ENCODE data around the gene WFDC1. TPM values are rescaled to one million over a fixed set of nuclear protein-coding genes. Genes with fewer than 3 reads are reported as not detected.

The WFDC1 gene
- total RNA-seq, 1 donor from 2014 or later, result not detected

- Histone ChIP-seq H3K4me3 (no peak overlapping the region), H3K27me3 (no peaks in the 10 kb centered on the region), H4K20me1 (ENCODE audit: low read depth) (no peaks in the 10 kb centered on the region), H3F3A (ENCODE audit: low read depth) (no peaks in the 10 kb centered on the region), H3K4me1 (peaks cover 9% of the 10 kb centered on the region), H3K36me3 (no peaks in the 10 kb centered on the region), H2AFZ (replicated peaks) (no peak overlapping the region), H3K9ac (no peak overlapping the region), H3K79me2 (ENCODE audit: low read depth) (no peaks in the 10 kb centered on the region), H3K4me2 (no peak overlapping the region), H3K9me3 (ENCODE audit: low read depth) (no peaks in the 10 kb centered on the region), H3K27ac (no peak overlapping the region)
- no peak overlapping the region for H3K27ac Mint-ChIP-seq
- no peak for TF ChIP-seq EZH2phosphoT487 (IDR thresholded peaks at IDR 0.05)
- TF ChIP-seq CTCF (IDR thresholded peaks at IDR 0.05), result no peak
- no peak for TF ChIP-seq EZH2 (IDR thresholded peaks at IDR 0.05)
- H3K9me3 Mint-ChIP-seq, result no peaks in the 10 kb centered on the region
- H3K36me3 Mint-ChIP-seq, result no peaks in the 10 kb centered on the region
- H3K27me3 Mint-ChIP-seq (ENCODE audit: insufficient read depth, low read depth), result peaks cover 3% of the 10 kb centered on the region
- peaks cover 18% of the 10 kb centered on the region for H3K4me1 Mint-ChIP-seq
- no peak overlapping the region for H3K4me3 Mint-ChIP-seq
- DNase-seq (ENCODE audit: low spot score), result no peak
These were observed 20.2 kb upstream of the WFDC1 start for GRCh38 chr16:84274515-84274914.

GRCh38 chr16:84275585-84276151 is 19.0 kb upstream of the WFDC1 start:
- Histone ChIP-seq H3K4me1 (peaks cover 9% of the 10 kb centered on the region), H4K20me1 (ENCODE audit: low read depth) (no peaks in the 10 kb centered on the region), H3K36me3 (no peaks in the 10 kb centered on the region), H3F3A (ENCODE audit: low read depth) (no peaks in the 10 kb centered on the region), H3K27me3 (no peaks in the 10 kb centered on the region), H3K27ac (no peak overlapping the region), H3K9ac (no peak overlapping the region), H3K4me2 (no peak overlapping the region), H3K79me2 (ENCODE audit: low read depth) (no peaks in the 10 kb centered on the region), H2AFZ (replicated peaks) (no peak overlapping the region), H3K4me3 (no peak overlapping the region), H3K9me3 (ENCODE audit: low read depth) (no peaks in the 10 kb centered on the region)
- H3K27me3 Mint-ChIP-seq (ENCODE audit: insufficient read depth, low read depth), result peaks cover 6% of the 10 kb centered on the region
- H3K36me3 Mint-ChIP-seq, result no peaks in the 10 kb centered on the region
- no peak overlapping the region for H3K4me3 Mint-ChIP-seq
- H3K4me1 Mint-ChIP-seq, result peaks cover 21% of the 10 kb centered on the region
- no peak for DNase-seq (ENCODE audit: low spot score)
- H3K27ac Mint-ChIP-seq, result no peak overlapping the region
- TF ChIP-seq CTCF (IDR thresholded peaks at IDR 0.05), result no peak
- TF ChIP-seq EZH2 (IDR thresholded peaks at IDR 0.05), result no peak
- no peak for TF ChIP-seq EZH2phosphoT487 (IDR thresholded peaks at IDR 0.05)
- no peaks in the 10 kb centered on the region for H3K9me3 Mint-ChIP-seq

DNA sequence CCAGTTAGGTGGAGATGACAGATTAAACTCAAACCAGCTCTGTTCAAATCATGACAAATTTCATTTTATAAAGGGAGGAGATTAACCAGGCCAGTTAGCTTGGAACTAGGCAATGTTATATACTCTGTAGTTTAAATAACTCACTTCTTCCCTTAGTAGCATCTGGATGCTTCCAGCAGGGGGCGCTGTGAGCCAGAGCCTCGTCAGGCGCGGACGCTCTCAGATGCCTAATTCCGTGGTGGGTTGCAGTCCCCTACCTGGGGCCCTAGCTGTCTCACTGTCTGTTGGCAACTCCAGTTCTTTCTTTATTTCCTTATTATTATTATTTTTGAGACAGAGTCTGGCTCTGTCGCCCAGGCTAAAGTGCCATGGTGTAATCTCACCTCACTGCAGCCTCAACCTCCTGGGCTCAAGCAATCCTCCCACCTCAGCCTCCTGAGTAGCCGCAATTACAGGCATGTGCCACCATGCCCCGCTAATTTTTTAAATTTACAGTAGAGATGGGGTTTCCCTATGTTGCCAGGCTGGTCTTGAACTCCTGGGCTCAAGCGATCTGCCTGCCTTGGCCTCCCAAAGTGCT is 17.3 kb upstream of the WFDC1 start:
- no peak overlapping the region for H3K9ac ChIP-seq
- peaks cover 9% of the 10 kb centered on the region for H3K4me1 ChIP-seq
- no peaks in the 10 kb centered on the region for H3K9me3 Mint-ChIP-seq
- H3K27me3 Mint-ChIP-seq (ENCODE audit: insufficient read depth, low read depth), result peaks cover 7% of the 10 kb centered on the region
- H3K79me2 ChIP-seq (ENCODE audit: low read depth), result no peaks in the 10 kb centered on the region
- H3K36me3 Mint-ChIP-seq, result no peaks in the 10 kb centered on the region
- peaks cover 24% of the 10 kb centered on the region for H3K4me1 Mint-ChIP-seq
- TF ChIP-seq CTCF (IDR thresholded peaks at IDR 0.05) (peak; percentile 97), EZH2phosphoT487 (IDR thresholded peaks at IDR 0.05) (no peak)
- no peak overlapping the region for H3K27ac ChIP-seq
- no peaks in the 10 kb centered on the region for H3K36me3 ChIP-seq
- H3K27ac Mint-ChIP-seq, result no peak overlapping the region
- no peak overlapping the region for H3K4me3 Mint-ChIP-seq
- H3K9me3 ChIP-seq (ENCODE audit: low read depth), result no peaks in the 10 kb centered on the region
- H4K20me1 ChIP-seq (ENCODE audit: low read depth), result no peaks in the 10 kb centered on the region
- no peaks in the 10 kb centered on the region for H3K27me3 ChIP-seq
- DNase-seq (ENCODE audit: low spot score), result peak; percentile 84
- H3F3A ChIP-seq (ENCODE audit: low read depth), result no peaks in the 10 kb centered on the region
- H3K4me3 ChIP-seq, result no peak overlapping the region
- no peak overlapping the region for H3K4me2 ChIP-seq
- H2AFZ ChIP-seq (replicated peaks), result no peak overlapping the region

Measured in neural progenitor cell (in vitro differentiated cells).